ENCODE data around the gene SLC25A36.

Gene SLC25A36, protein sequence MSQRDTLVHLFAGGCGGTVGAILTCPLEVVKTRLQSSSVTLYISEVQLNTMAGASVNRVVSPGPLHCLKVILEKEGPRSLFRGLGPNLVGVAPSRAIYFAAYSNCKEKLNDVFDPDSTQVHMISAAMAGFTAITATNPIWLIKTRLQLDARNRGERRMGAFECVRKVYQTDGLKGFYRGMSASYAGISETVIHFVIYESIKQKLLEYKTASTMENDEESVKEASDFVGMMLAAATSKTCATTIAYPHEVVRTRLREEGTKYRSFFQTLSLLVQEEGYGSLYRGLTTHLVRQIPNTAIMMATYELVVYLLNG

DNA sequence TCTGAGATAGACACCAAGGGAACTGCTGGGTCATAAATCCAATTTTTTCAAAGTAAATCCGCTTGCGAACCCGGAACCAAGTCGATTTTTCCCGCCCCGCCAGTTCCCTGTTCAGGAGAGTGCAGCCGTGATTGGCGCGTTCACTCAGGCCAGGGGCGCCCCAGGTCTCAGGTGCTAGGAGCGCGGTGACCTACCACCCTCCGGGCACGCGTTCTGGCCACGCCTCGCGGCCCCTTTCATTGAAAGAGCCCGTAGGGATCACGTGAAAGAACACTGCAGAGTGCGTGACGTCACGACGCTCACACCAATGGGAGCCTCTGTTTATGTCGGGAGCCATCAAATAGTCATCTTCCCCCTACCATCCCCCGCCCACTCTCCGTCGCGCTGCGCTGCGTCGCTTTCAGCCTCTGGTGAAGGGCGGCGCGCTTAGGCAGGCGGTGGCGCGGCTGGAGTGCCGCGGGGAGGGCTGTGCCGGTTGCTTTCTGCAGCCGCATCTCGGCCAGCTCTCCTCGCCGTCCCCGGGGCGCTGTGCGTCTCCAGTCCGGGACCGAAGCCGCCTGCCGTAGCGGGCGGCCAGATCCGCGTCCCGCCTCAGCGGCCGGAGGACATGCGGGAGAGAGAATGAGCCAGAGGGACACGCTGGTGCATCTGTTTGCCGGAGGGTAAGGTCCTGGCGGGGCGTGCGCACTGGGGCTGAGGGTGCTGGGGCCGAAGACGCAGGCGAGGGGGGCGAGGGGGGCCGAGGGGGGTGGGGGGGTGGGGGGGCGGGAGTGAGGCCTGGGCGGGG is at the start of gene SLC25A36:
Gene SLC25A36, plus strand, starts transcription at position 403 of the 787 bp plus-strand sequence. Its CDS starts 219 bp downstream, at position 622.
- peak; percentile 84 to 92 for DNase-seq (ENCODE audit: low read depth in 1 of 2, low spot score in 1 of 2)

DNA sequence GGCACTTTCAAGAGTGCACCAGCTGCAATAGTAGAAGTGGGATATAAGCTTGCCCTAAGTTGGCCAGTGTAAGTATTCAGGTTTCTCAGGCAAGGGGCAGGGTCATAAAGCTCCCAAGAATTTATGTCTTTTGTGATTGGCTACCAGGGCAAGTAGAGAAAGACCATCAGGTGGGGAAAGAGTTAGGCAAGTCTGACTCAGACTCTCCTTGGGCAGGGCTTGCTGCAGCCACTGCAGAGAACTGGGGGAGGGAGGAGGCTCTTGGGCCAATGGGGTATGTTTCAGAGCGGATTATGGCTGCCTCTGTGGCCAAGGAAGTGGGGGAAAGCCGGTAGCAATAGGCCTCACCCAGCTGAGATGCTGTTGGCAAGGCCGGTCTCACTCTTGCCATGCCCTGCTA is 44.6 kb upstream of the SLC25A36 start:
- no peak for DNase-seq (ENCODE audit: low read depth in 1 of 2, low spot score in 1 of 2)

DNA sequence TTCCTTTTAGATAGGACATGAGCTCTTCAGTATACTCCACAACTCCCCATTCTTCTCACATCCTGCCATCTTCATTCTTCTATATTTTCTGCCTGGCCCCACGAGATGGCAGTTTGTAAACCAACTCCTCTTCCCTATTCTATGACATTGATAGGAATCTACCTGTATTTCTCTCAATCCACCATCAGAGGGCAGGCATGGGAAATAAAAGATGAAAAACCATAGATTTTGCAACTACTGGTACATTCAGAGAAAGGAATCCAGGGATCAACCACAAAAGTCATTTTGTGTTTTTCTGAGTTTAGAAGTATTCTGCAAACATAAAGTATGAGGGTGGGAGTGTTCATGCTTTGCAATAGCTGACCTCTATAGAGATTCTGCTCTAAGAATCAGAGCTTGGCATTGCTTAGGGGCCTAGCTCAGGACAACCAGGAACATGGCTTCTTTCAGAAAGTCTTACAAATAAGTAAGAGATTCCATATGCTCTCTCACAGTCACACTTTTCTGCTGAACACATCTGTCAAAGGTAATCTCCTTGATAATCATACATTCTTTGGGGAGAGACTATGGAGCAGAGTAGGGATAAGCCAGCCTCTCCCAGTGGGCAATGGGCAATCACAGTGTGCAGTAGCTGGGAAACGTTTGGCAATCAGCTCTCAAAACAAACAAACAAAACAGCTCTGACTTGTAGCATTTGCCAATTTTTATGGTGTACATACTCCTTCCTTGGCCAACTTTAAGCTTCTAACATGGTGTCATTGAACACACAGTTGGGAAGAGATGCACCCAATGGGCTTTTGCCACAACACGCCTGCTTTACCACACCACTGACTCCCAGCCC is 43.1 kb upstream of the SLC25A36 start:
- no peak for DNase-seq (ENCODE audit: low read depth in 1 of 2, low spot score in 1 of 2)

DNA sequence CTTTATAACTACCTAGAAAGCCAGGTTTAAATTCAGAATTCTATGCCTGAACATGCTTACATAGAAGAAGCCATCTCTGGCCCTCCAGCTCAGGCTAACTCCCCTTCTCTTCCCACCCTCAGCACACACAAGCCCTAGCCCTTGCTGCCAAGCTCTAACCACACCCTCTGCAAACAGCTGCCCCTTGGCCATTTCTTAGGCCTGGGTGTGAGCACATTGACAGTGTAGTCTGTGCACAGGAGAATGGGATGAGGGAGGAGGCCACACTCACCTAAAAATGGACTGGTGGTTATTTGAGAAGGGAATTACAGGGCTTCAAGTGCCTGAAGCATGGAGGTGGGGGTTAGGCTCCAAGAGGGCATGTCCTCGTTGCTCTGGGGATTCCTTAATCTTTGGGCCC is 42.3 kb upstream of the SLC25A36 start:
- no peak for DNase-seq (ENCODE audit: low read depth in 1 of 2, low spot score in 1 of 2)

DNA sequence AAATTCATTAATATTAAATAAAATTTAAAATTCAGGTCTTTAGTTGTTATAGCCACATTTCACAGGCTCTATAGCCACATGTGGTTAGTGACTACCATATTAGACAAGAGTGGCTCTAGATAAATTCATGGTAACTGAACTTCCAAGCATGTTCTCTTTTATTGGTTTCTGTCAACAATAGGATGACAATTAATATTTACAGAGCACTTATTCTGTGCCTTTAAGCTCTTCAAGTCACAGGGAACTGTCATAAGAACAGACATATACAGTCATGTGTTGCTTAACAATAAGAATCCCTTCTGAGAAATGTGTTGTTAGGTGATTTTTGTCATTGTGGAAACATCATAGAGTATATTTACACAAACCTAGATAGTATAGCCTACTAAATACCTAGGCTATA is 38.8 kb upstream of the SLC25A36 start:
- DNase-seq (ENCODE audit: low read depth in 1 of 2, low spot score in 1 of 2) = no peak

DNA sequence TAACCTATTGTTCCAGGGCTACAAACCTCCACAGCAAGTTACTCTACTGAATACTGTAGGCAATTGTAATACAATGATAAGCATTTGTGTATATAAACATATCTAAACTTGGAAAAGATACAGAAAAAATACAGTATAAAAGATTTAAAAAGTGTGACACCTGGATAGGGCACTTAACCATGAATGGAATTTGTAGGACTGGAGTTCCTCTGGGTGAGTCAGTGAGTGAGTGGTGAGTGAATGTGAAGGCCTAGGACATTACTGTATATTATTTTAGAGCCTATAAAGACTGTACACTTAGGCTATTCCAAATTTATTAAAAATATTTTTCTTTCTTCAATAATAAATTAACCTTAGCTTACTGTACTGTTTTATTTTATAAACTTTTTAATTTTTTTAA is 38.4 kb upstream of the SLC25A36 start:
- no peak for DNase-seq (ENCODE audit: low read depth in 1 of 2, low spot score in 1 of 2)

DNA sequence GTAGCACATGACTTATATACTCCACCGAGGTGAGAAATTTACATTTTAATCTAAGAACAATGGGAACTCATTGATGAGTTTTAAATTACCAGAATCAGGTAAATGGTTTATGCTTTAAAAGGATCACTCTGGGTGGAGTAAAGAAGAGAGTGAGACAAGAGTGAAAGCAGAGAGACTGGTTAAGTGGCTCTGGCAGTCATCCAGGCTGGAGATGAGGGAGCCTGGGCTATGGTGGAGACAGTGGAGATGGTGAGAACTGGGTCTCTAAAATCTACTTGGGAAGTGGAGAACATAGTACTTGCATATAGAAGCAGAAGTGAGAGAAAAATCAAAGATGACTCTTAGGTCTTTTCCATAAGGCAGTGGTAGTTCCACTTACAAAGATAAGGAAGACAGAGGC is 37.1 kb upstream of the SLC25A36 start:
- DNase-seq (ENCODE audit: low read depth in 1 of 2, low spot score in 1 of 2) = no peak

DNA sequence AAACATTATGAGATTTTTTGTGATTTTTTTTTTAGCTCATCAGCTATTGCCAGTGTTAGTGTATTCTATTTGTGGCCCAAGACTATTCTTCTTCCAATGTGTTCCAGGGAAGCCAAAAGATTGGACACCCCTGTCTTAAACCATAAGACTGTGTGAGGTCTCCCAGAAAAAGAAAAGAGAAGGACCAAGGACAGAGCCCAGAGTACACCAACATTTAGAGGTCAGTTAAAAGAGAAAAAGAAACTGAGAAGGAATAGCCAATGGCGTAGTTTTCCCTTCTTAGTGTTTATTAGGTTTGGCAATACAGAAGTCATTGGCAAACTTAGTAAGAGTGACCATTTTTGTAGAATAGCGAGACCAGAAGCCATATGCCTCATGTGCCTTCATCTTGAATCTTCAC is 36.1 kb upstream of the SLC25A36 start:
- DNase-seq (ENCODE audit: low read depth in 1 of 2, low spot score in 1 of 2) = no peak

DNA sequence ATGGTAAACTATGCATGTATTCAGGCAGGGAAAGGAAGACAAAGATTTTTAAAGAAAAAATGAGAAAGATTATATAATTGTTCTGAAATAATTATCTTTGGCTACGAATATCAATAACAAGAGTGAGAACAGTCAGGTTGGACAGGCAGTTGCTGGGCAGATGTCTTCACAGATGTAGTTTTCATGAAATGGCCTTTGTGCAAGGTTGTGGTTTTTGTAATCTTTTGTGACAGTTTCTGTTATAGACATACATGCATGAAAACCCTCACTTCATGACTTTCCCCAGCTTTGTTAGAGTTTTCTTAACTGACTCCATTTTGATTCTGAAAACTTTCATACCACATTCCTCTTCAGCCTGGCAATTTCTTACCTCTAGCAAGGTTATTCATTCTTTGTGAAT is 34.9 kb upstream of the SLC25A36 start:
- no peak for DNase-seq (ENCODE audit: low read depth in 1 of 2, low spot score in 1 of 2)

DNA sequence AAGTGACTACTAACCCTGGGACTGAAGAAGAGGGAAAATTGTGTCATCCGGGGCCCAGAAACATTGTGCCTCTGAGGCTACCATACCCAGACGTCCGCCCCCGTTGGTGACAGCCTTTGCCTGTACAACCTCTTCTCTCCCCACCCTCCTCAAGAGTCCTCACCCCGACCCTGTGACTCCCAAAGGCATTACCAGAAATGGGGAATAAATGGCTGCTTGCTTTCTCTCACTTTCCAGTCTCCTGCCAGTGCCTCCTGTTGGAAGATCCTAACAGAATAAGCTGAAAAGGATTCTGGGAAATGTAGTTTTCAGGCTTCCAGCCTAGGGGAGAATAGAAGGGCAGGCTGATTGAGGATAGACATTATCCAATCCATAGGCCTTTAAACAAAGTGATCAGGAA is 30.8 kb upstream of the SLC25A36 start:
- no peak for DNase-seq (ENCODE audit: low read depth in 1 of 2, low spot score in 1 of 2)

DNA sequence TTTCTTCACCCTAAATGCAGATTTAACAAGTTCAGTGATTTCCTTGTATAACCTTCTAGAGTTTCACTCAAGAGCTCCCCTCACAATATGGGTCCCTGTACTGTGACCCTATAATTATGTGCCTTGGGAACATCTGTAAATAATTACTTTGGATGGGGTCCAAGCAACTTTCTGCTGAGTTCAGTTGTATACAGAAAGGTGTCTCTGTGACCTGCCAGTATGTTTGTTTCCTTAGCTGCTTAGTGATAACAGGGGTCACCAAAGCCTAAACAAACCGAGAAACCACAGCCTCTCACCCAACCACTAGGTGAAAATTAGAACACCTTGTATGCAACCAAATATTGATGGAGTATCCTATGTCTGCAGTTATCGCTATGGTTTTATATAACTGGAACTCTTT is 29.8 kb upstream of the SLC25A36 start:
- DNase-seq (ENCODE audit: low read depth in 1 of 2, low spot score in 1 of 2) = no peak

DNA sequence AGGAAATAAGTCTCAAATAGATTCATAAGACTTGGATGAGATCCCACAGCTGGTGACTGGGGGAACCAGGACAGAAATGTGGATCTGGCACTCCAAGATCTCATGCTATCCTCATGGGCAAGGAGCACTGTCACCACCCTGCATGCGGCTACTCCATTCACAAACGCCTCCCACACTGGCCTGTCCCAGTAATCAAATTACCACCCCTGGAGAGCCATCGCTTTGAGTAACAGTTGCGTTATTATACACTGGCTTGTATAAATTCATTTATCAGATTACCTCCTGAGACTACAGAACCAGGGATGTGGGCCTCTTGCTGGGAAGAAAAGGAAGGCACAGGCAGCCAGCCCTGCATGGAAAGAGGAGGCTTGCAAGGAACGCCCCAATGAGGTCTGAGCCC is 27.9 kb upstream of the SLC25A36 start:
- DNase-seq (ENCODE audit: low read depth in 1 of 2, low spot score in 1 of 2) = no peak

DNA sequence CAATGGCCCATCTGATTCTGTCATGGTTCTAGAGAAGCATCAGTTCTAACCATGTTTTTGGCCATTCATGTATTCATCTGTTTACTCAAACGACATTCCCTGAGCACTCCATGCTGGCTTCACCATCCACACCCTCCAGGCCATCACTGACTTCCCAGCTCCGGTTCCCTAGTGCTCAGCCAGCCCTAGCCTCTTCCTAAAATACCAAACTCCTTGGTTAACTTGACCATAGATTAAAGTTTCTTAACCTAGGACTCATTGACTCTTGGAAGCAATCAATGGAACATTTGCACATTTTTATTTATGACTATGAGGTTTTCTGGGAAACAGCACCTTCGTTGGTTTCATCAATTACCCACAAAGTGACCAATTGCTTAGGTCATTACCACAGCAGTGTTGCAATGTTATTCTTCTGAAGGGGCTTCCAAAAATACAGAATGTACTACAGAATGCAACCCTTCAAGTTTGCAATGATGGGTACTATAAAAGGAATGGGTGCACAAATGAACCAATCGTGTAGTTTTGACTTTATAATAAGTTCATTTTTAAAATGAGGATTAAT is 27.2 kb upstream of the SLC25A36 start:
- no peak for DNase-seq (ENCODE audit: low read depth in 1 of 2, low spot score in 1 of 2)

DNA sequence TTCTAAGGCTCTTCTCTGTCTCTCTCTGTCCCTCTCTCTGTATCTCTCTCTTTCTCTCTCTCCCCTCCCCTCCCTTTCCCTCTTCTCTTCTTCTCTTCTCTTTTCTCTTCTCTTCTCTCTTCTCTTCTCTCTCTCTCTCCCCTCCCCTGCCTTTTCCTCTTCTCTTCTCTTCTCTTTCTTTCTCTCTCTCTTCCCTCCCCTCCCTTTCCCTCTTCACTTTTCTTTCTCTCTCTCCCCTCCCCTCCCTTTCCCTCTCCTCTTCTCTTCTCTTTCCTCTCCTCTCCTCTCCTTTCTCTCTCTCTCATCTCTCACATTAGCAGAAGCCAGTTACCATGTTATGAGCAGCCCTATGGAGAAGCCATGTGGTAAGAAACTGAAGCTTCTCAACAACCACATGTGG is 25.0 kb upstream of the SLC25A36 start:
- no peak for DNase-seq (ENCODE audit: low read depth in 1 of 2, low spot score in 1 of 2)

DNA sequence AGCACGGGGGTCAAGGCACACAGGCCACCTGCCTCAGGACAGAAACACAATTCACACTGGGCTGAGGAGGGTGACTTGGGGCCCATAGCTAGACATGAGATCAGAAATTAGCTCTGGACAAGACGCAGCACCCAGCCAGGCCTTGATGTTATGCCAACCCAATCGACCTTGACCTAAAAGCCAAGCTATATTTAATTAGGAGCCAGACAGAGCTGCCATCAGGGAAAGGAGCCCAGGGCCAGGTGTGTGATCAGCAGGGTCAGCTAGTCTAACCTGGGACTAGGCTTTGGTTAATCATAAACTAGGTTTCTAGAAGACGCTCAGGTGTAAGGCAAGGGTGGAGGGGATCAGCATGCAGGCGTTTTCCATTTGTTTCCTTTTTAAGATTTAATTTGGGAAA is 23.9 kb upstream of the SLC25A36 start:
- no peak for DNase-seq (ENCODE audit: low read depth in 1 of 2, low spot score in 1 of 2)

DNA sequence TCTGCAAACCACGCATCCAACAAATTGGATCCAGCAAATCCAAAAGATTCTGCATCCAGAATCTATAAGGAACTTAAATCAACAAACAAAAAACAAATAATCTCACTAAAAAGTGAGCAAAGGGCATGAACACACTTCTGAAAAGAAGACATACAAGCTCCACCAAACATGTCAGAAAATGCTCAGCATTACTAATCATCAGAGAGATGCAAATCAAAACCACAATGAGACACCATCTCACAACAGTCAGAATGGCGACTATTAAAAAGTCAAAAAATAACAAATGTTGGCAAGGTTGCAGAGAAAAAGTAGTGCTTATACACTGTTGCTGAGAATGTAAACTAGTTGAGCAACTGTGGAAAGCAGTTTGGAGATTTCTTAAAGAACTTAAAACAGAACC is 21.6 kb upstream of the SLC25A36 start:
- no peak for DNase-seq (ENCODE audit: low read depth in 1 of 2, low spot score in 1 of 2)

DNA sequence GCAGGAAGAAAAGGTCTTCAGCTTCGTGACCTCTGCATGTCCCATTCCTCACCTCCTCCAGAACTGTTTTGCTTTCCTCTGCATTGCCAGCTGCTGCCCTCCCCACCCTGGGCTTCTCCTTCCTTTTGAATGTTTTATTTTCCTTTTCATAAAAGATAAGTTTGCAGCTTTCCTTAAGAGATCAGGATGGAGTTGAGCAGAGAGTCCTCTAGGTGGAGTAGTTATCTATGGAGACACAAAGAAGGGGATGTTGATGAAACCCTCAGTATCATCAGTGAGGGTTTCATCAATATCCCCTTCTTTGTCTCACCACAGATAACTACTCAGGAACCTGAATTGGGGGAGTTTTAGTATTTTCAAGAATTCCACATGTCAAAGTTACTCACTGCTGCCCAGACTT is 19.0 kb upstream of the SLC25A36 start:
- DNase-seq (ENCODE audit: low read depth in 1 of 2, low spot score in 1 of 2) = no peak

DNA sequence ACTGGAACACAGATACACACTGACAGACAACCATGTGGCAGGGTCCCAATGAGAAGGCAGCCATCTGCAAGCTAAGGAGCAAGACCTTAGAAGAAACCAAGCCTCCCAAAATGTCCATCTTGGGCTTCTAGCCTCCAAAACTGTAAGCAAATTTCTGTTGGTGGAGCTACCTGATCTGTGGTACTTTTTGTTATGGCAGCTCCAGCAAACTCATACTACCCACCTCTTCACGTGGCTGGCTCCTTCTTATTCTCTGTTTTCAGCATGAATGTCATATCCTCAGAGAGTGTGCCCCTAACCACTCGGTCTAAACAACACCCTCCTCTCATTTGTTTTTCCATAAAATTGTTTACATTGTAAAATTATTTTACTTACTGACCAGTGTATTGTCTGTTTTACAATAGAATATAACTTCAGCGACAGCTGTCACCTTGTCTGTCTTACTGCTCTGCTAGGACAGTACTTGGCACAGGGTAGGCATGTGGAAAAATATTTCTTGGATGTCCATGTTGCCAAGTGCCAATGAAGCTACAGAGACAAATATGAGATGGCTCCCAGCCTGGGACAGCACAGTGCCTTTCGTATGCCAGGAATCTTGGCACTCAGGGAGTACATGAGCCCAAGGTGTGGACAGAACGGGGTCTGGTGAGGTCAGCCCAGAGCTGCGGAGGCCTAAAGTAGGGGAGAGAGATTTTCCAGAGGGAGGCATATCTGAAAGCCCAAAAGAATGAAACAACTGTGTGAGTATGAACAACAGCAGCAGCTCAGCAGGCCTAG is 17.4 kb upstream of the SLC25A36 start:
- no peak for DNase-seq (ENCODE audit: low read depth in 1 of 2, low spot score in 1 of 2)

DNA sequence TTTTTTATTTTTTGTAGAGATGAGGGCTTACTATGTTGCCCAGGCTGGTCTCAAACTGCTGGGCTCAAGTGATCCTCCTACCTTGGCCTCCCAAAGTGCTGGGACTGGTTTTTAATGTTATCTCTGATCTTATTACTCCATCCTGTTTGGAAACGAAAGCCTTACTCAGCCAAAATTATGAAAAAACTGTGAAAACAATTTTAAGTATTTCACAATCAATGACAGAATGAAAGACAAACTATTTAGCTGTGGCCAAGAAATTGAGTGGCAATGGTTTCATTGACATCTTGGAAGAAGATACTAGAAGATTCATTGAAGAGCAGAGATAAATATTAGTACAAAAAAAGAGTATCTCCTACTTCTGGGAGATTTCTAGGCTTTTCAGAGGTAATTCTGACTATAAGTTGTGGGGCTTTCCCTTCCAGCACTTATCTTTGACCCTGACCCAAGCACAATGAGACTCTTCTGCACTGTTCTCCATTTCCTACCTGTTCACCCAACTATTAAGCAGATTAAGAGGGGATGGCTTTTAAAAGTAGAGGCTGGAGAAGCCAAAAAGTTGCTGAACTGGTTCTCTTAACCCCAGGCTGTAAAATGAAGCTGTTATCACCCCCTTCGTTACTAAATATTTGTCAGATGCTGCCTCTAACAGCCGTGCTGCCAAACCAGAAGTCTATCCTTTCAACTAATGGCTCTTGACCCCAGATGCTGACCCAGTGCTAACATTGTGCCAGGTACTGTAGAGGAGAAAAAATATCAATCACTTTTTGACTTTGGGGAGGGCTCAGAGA is 14.2 kb upstream of the SLC25A36 start:
- no peak for DNase-seq (ENCODE audit: low read depth in 1 of 2, low spot score in 1 of 2)

DNA sequence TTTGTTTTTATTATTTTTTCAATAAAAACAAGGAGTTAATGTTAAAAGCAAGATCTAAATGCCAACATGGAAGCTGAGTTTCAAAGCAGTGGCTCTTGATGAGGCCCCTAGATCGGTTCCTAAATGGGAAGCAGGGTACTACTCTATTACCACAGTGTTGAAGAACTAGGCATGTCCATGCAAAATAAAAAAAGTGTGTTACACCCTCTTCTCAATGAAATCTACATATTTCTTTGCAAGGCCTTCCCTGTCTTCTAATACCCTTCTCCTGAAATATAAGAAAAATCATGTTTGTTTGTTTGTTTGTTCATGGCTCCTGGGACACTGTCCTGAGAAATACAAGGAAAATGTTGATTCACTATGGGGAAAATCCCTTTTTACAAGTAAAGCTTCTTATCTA is 12.2 kb upstream of the SLC25A36 start:
- no peak for DNase-seq (ENCODE audit: low read depth in 1 of 2, low spot score in 1 of 2)
